ENCODE data around the gene FADD.

The FADD gene

GRCh38 chr11:70202920-70203750 is at the start of gene FADD:
Gene FADD (plus strand): TSS chr11:70203296. CDS start chr11:70203460, 164 bp downstream.
- peak; percentile 82 to 88 (median 83) for DNase-seq (ENCODE audit: low read depth in 3 of 3)

DNA sequence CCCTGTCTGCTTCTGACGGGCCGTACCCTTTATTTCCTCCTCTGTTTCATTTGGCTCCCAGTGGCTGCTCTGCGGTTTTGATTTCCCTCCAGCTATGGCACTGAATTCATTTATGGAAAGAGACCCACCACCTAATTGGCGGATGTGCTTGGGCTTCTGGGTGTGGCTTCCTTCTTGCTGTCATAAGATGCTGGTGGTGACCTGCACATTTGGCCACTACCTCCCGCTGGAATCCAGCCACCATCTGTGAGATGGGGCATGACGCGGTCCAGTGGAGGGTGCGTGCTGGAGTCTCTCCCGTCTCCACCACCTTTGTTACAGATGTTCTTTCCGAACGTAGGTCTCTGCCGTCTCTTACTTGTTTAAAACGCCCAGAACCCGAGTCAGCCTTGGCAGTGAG is 47.7 kb upstream of the FADD start:
- no peak for DNase-seq (ENCODE audit: low read depth in 3 of 3)

GRCh38 chr11:70156291-70157037 is 46.6 kb upstream of the FADD start:
- DNase-seq (ENCODE audit: low read depth in 3 of 3): no peak

DNA sequence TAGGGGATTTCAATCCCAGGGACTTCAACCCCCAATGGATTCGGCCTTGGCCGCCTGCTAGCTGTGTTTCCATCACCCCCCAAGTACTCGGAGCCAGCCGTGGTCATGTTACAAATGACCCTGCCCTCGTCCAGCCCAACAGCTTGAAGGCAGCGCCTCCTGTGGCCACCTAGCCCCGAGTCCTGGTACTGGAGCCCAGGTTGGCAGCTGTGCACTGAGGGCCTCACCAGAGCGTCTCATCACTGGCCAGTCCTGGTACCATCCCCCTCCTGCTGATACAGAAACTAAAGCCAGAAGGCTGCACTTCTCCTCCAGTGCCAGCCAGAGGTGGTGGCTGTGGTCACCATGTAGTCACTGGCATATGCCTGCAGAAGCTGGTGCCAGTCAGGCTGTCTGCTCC is 44.9 kb upstream of the FADD start:
- no peak for DNase-seq (ENCODE audit: low read depth in 3 of 3)

- no peak for DNase-seq (ENCODE audit: low read depth in 3 of 3)
Observed at GRCh38 chr11:70158757-70159389, 44.2 kb upstream of the FADD start.

DNA sequence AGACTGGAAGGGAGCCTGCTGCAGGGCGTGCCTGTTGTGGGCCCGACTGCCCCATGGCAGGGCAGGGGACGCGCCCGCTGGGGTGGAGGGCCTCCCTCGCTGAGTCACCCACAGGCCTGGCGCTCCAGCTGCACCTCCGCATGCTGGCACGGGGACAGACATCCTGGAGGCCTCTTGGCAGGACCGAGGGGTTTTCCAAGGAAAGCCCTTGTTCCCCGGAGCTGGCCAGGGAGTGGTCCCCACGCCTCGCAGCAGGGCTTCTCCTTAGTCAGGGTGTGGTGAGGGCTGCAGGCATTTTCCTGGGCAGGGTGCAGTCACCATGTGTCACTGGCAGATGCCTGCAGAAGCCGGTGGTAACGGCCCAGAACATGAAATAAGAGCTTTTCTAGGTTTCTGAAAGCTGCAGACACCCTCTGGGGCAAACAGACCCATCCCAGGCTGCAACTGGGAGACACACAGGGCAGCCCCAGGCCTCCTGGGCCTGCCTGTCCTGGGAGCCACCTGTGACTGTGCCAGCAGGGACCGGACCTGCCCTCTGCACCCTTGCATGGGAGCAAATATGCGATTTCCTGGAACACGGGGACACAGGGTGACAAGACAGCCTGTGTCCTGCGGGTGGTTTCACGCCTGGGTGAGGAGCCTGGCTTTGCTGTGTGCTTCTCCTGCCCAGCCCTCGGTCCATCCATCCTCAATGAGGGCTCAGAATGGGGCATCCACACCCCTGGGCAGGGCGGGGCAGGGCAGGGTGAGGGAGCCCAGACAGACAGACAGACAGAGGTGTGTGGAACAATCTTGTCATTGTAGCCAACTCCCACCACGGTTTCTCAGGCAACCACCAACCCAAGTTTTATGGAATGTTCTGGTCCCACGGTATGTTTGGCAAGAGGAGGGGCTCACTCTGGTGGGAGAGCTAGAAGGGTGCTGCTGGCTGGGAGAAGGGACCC is 43.2 kb upstream of the FADD start:
- DNase-seq (ENCODE audit: low read depth in 3 of 3): no peak

DNA sequence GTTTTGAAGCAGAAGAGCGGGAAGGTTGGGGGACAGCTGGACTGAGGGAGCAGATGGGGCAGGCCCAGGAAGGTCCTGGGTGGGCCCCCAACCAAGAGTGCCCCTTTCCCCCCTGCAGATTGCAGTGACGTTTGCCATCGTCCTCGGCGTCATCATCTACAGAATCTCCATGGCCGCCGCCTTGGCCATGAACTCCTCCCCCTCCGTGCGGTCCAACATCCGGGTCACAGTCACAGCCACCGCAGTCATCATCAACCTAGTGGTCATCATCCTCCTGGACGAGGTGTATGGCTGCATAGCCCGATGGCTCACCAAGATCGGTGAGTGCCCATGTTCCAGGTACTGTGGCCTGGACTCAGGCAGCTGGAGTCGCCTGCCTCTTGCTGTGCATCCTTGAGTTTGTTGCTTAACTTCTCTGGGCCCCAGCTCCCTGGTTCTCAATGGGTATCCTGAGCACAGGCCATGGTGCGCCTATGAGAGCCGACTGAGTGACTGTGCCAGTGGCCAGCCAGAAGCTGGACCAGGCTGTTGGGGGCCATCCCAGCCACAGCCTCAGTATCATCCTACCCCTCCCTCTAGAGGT is 42.0 kb upstream of the FADD start:
- no peak for DNase-seq (ENCODE audit: low read depth in 3 of 3)

GRCh38 chr11:70164705-70165104 is 38.4 kb upstream of the FADD start:
- no peak for DNase-seq (ENCODE audit: low read depth in 3 of 3)

- no peak for DNase-seq (ENCODE audit: low read depth in 3 of 3)
Observed at GRCh38 chr11:70167120-70167519, 36.0 kb upstream of the FADD start.

GRCh38 chr11:70167723-70168404 is 35.2 kb upstream of the FADD start:
- no peak for DNase-seq (ENCODE audit: low read depth in 3 of 3)

DNA sequence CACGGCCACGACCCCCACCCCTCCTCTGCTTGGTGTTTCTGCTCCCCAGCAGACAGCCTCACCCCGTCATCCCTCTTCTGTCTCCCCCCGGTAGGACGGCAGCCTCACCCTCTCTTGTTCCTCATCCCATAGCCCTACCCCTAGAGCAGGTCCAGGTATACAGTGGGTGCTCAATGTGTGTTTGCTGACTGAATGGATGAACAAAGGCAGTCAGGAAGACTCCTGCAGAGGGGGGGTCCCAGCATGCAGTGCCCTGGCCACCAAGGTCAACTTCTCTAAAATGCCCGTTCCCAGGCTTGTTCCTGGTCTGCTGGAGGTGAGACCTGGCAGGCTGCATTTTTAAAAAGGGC is 34.7 kb upstream of the FADD start:
- no peak for DNase-seq (ENCODE audit: low read depth in 3 of 3)

DNA sequence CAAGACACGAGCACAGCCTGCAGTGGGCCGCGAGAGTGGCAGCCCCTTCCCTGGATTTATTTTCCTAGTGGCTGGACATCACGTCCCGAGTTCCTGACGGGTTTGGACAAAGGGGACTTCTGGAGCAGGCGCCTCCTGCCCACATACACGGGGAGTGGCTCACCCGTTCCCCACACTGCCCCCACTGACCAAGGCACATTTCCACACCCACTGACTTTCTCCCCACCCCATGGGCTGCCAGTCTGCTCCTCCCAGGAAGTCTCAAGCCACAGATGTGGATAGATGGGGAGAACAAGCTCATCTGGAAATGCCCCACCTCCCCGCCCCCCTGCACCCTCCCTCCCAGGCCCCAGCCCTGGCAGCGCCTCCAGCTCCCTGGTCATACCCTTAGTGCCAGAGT is 34.0 kb upstream of the FADD start:
- no peak for DNase-seq (ENCODE audit: low read depth in 3 of 3)

DNA sequence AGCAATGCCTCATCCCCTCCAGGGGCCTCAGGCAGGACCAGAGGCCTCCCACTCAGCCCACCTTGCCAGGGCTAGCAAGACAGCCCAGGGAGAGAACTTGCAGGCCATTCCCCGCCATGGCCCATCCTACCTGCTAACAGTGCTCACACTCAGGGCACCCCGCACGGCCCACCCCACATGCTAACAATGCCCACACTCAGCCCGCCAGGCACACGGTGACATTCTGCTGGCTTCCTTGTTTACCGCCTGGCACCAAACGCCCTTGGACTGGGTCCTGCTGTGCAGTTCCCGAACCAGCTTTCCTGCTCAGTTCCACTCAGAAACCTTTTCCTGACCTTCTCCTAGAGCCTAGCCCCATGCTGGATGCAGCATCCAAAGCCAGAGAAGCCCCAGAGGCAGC is 33.5 kb upstream of the FADD start:
- DNase-seq (ENCODE audit: low read depth in 3 of 3): no peak

- DNase-seq (ENCODE audit: low read depth in 3 of 3): no peak
Observed at GRCh38 chr11:70170596-70171210, 32.4 kb upstream of the FADD start.

- DNase-seq (ENCODE audit: low read depth in 3 of 3): no peak
Observed at GRCh38 chr11:70173018-70173417, 30.1 kb upstream of the FADD start.

- no peak for DNase-seq (ENCODE audit: low read depth in 3 of 3)
Observed at GRCh38 chr11:70174547-70175235, 28.4 kb upstream of the FADD start.

DNA sequence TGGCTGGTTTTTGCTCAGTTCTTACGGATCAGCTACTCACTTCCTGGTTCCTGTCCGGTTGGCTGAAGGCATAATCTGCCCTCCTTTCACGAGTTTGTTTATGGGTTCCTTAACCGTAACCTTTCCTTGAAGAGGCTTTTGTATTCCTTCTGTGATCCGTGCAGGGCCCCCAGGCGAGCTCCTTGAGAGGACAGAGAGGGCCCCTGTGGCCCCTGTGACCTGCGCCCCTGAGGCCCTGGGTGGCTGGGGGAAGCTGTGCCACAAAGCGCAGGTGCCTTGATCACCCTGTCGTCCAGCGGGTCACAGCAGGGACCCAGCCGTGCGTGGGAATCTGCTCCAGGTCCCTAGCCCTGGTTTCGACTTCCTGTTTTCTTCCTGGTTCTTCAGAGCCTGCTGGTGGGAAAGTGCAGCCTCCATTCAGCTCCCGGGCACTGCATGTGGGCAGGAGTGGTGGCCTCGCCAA is 27.8 kb upstream of the FADD start:
- DNase-seq (ENCODE audit: low read depth in 3 of 3): no peak

GRCh38 chr11:70176940-70177689 is 26.0 kb upstream of the FADD start:
- DNase-seq (ENCODE audit: low read depth in 3 of 3): peak; percentile 9 to 58 (median 13)

DNA sequence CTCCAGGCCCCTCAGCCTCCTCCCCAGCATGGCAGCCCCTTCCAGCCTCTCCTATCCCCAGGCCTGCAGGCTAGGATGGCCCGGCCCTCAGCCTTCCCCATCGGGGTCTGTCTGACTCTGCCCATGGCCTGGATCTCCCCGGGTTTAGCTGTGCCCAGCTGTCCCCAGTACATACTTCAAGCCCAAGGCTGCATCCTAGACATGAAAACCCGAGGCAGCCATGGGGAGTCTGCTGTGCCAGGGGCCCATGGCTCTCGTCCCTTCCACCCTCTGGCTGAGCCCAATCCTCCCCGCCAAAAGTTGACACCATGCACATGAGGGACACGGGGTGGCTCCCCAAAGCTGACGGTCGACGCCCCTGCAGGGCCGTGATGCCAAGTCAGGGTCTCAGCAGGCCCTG is 22.2 kb upstream of the FADD start:
- no peak for DNase-seq (ENCODE audit: low read depth in 3 of 3)

Measured in stimulated activated CD4-positive, alpha-beta T cell treated with anti-CD3 and anti-CD28 coated beads, TNF-alpha, amount 100 ng/mL, for 24 hours (primary cell).